Colonic mucosa (tissue), 4 donors: ENCODE data around the gene GPC6. TPM values are rescaled to one million over a fixed set of nuclear protein-coding genes. Genes with fewer than 3 reads are reported as not detected.

Experiments used
- DNase-seq: peaks from one replicate; pipeline ENCODE4 v3.0.0-alpha.2; 2020
- H3K27ac ChIP-seq: fragments of 200-600 bp; one replicate; pipeline ENCODE4 v1.8.0; 2021
- H3K27me3 ChIP-seq: fragments of 200-600 bp; one replicate; pipeline ENCODE4 v1.8.0; 2021
- H3K36me3 ChIP-seq: fragments of 200-600 bp; one replicate; pipeline ENCODE4 v1.8.0; 2021
- H3K4me1 ChIP-seq: fragments of 200-600 bp; one replicate; pipeline ENCODE4 v1.8.0; 2021; ENCODE audit warnings: mild to moderate bottlenecking
- H3K4me3 ChIP-seq: fragments of 200-600 bp; one replicate; pipeline ENCODE4 v1.8.0; 2021
- H3K9ac ChIP-seq, 2 donors: one replicate each; pipeline ENCODE4 v1.7.0; 2013; ENCODE audit warnings: control low read depth in 2 of 2, low read depth in 2 of 2, low read length in 2 of 2
- H3K9me3 ChIP-seq: fragments of 200-600 bp; one replicate; pipeline ENCODE4 v1.8.0; 2021
- intact Hi-C: fragments of 100-400 bp; cut with DNase I; formaldehyde crosslinking; loops from one replicate; pipeline ENCODE4 v1.14.1; 2022
- total RNA-seq, 2 donors: library from RNA; stranded (reverse); fragmentation: NEBNext Ultra II Directional in 1 of 2; extraction: Animal tissue kit (Norgen Biotek cat#: 25700) in 1 of 2; gene quantifications; one replicate each; pipeline ENCODE4 v1.2.1, GENCODE V29; 2021
- TF ChIP-seq, protein P1 (sequence below): fragments of 200-600 bp; IDR thresholded peaks from one replicate; pipeline ENCODE4 v1.8.0; 2022; ENCODE audit warnings: antibody characterized with exemption, mild to moderate bottlenecking
- donor health status: healthy.
- donor health status: DM: no; HTN: no; CAD: no.
- donor health status: DM: no; HTN: no; CAD: no.

Gene GPC6
- total RNA-seq, 2 donors from 2014 or later: 2.3 to 4.0 TPM

DNA sequence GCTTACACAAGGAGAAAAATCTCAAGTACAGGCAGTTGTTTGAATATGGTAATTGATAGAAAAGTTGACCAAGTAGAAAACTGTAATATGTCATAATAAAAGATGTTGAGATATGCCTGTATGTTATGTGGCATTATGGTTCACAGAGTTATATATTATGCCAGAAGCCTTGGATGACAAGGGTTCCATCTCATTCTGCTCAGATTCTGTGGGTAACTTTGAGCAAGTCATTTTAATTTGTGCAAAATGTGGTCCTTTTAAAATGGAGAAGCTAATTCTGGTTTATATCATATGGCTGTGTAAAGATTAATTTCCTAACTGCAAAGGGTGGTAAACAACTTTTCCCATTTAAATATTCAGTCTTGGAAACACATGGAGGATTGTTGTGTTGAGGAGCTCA lies 180.9 kb downstream of the GPC6 start:
- TF ChIP-seq, protein P1, sequence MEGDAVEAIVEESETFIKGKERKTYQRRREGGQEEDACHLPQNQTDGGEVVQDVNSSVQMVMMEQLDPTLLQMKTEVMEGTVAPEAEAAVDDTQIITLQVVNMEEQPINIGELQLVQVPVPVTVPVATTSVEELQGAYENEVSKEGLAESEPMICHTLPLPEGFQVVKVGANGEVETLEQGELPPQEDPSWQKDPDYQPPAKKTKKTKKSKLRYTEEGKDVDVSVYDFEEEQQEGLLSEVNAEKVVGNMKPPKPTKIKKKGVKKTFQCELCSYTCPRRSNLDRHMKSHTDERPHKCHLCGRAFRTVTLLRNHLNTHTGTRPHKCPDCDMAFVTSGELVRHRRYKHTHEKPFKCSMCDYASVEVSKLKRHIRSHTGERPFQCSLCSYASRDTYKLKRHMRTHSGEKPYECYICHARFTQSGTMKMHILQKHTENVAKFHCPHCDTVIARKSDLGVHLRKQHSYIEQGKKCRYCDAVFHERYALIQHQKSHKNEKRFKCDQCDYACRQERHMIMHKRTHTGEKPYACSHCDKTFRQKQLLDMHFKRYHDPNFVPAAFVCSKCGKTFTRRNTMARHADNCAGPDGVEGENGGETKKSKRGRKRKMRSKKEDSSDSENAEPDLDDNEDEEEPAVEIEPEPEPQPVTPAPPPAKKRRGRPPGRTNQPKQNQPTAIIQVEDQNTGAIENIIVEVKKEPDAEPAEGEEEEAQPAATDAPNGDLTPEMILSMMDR: no peak
- Histone ChIP-seq H3K36me3 (no peaks in the 10 kb centered on the region), H3K27ac (no peak overlapping the region), H3K27me3 (no peaks in the 10 kb centered on the region), H3K9me3 (no peaks in the 10 kb centered on the region), H3K4me1 (no peaks in the 10 kb centered on the region), H3K4me3 (no peak overlapping the region), H3K9ac (no peak overlapping the region)
- intact Hi-C loops: no loop called here
- no peak for DNase-seq

DNA sequence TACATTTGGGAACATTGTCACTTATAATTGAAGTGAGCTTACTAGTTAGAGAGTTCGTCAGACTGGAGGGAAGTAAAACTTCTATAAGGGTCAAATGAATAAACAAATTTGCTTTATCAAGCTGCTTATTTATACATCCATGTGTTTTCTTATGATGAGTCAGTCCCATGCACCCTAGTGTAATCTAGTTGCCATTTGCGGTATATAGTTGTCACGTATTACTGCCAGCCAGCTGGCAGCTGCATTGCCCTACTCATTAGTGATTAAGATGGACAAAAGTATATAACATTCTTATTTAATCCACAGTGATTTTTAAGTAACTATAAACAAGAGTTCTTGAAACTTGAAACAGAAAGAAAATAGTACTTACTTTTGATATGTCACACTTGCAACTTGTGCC lies 182.4 kb downstream of the GPC6 start:
- Histone ChIP-seq H3K9me3 (no peaks in the 10 kb centered on the region), H3K27me3 (no peaks in the 10 kb centered on the region), H3K9ac (no peak overlapping the region), H3K4me3 (no peak overlapping the region), H3K4me1 (no peaks in the 10 kb centered on the region), H3K27ac (no peak overlapping the region), H3K36me3 (no peaks in the 10 kb centered on the region)
- no peak for DNase-seq
- TF ChIP-seq, protein P1: no peak
- intact Hi-C loops: no loop called here

DNA sequence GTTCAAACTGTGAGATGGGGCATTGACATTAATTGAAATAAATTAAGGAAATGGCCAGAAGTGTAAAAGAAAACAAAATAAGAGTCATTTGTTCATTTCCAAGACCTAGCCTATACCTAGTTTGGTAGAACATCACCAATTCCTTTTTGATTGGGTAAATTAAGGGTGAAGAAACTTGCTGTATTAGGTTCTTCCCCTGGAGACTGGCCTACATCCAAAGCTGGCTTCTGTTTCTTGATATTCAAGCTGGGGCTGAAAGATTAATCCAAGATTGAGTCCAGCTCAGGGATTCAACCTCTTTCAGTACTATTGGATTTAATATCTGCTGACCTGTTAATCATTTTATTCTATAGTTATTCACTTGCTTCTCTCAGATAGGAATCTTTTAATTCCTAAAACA lies 183.2 kb downstream of the GPC6 start:
- Histone ChIP-seq H3K4me3 (no peak overlapping the region), H3K36me3 (no peaks in the 10 kb centered on the region), H3K27ac (no peak overlapping the region), H3K4me1 (no peaks in the 10 kb centered on the region), H3K9ac (no peak overlapping the region), H3K27me3 (no peaks in the 10 kb centered on the region), H3K9me3 (no peaks in the 10 kb centered on the region)
- DNase-seq: no peak
- TF ChIP-seq, protein P1: no peak
- intact Hi-C loops: no loop called here

DNA sequence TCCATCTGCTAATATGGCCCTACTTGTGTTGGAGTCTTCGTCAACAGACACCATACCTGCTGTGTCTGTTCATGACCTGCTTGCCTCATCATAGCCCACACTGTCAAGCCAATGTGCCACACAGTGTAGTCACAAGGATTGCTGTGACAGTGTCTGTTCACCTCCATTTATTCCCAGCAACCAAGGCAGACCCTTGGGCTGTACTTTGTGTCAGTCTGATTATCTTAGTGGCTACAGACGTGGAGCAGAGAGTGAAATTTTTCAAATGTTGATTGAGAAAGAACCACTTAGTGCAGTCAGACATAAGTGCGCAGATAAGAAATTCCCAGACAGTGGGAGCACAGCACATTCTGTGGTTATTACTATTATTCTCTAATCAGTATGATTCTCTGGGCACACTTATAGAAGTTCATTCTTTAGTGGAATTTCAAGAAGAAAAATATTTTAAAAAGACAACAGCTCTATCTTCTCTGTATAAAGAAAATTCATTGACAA lies 184.6 kb downstream of the GPC6 start:
- TF ChIP-seq, protein P1: no peak
- no peak for DNase-seq
- Histone ChIP-seq H3K9me3 (no peaks in the 10 kb centered on the region), H3K4me3 (no peak overlapping the region), H3K27me3 (no peaks in the 10 kb centered on the region), H3K27ac (no peak overlapping the region), H3K36me3 (no peaks in the 10 kb centered on the region), H3K9ac (no peak overlapping the region), H3K4me1 (no peaks in the 10 kb centered on the region)
- intact Hi-C loops: no loop called here

DNA sequence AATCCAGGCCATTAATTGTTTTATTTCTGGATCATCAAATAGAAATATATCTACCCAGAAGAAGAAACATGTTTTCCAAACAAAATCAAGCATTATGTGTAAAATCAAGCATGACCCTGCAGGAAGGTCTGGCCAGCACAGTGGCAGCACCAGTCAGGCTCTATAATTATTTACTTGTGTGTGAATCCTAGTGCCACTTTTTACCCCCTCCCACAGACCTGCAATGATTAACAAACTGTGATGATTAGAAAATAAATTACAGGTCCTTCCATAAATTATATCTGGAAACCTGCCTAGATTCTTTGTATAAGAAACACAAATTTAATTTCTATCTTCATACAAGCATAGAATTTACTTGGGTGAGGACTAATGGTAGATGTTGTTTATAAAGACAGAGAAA lies 186.1 kb downstream of the GPC6 start:
- no peak overlapping the region for H3K4me3 ChIP-seq
- no peaks in the 10 kb centered on the region for H3K9me3 ChIP-seq
- H3K27me3 ChIP-seq: no peaks in the 10 kb centered on the region
- no peaks in the 10 kb centered on the region for H3K4me1 ChIP-seq
- H3K9ac ChIP-seq: no peak overlapping the region
- no peaks in the 10 kb centered on the region for H3K36me3 ChIP-seq
- TF ChIP-seq, protein P1: no peak
- DNase-seq: no peak
- intact Hi-C loops: no loop called here
- H3K27ac ChIP-seq: no peak overlapping the region
